Panc1 (cell line): ENCODE results near the gene ITGB8.

Experiments used
- CTCF ChIP-seq: fragments of 450-650 bp; IDR thresholded peaks from 2 replicates; pipeline ENCODE4 v1.5.1; 2017; ENCODE audit warnings: mild to moderate bottlenecking
- POLR2AphosphoS5 ChIP-seq: IDR thresholded peaks from 2 replicates; pipeline ENCODE4 v1.6.1; 2012; ENCODE audit warnings: mild to moderate bottlenecking, low read depth, low read length, moderate library complexity
- SIN3A ChIP-seq: IDR thresholded peaks from 2 replicates; pipeline ENCODE4 v1.6.1; 2012; ENCODE audit warnings: low read depth, mild to moderate bottlenecking, low read length, moderate library complexity, borderline replicate concordance; ENCODE audit not compliant: insufficient read depth

GRCh38 chr7:20394284-20394683 lies 63.6 kb downstream of the ITGB8 start:
- no peak for TF ChIP-seq CTCF
- no peak for TF ChIP-seq POLR2AphosphoS5
- no peak for TF ChIP-seq SIN3A
